ENCODE results near the gene DLX6.

The DLX6 gene

GRCh38 chr7:97011536-97012364 lies 6.4 kb downstream of the DLX6 start:
- DNase-seq = no peak

- no peak for DNase-seq
Measured at GRCh38 chr7:97012365-97013133, 7.2 kb downstream of the DLX6 start.

GRCh38 chr7:97013134-97013844 lies 7.9 kb downstream of the DLX6 start:
- DNase-seq = no peak

- DNase-seq = no peak
Measured at GRCh38 chr7:97013845-97014134, 8.4 kb downstream of the DLX6 start.

- DNase-seq = no peak
Measured at GRCh38 chr7:97014145-97014750, 8.9 kb downstream of the DLX6 start.

GRCh38 chr7:97015279-97015678 lies 9.9 kb downstream of the DLX6 start:
- no peak for DNase-seq

GRCh38 chr7:97015756-97016380 lies 10.5 kb downstream of the DLX6 start:
- DNase-seq = peak; percentile 90

GRCh38 chr7:97016381-97017191 lies 11.2 kb downstream of the DLX6 start:
- DNase-seq = peak; percentile 69

- DNase-seq = no peak
Measured at GRCh38 chr7:97017192-97018125, 12.1 kb downstream of the DLX6 start.

GRCh38 chr7:97018126-97018601 lies 12.8 kb downstream of the DLX6 start:
- DNase-seq = no peak

GRCh38 chr7:97018791-97019531 lies 13.6 kb downstream of the DLX6 start:
- no peak for DNase-seq

GRCh38 chr7:97019710-97020225 lies 14.4 kb downstream of the DLX6 start:
- no peak for DNase-seq

GRCh38 chr7:97020601-97020995 lies 15.2 kb downstream of the DLX6 start:
- DNase-seq = no peak

GRCh38 chr7:97020996-97021746 lies 15.8 kb downstream of the DLX6 start:
- DNase-seq = no peak

GRCh38 chr7:97021747-97022490 lies 16.6 kb downstream of the DLX6 start:
- DNase-seq = no peak

GRCh38 chr7:97022491-97023306 lies 17.3 kb downstream of the DLX6 start:
- DNase-seq = no peak
